ENCODE measurements around the gene OXCT1.
A peak's percentile ranks its signal among the peaks of the same experiment; 100 is the strongest.

OXCT1 gene

GRCh38 chr5:41707853-41708603, 162.2 kb downstream of the OXCT1 start:
- peak; percentile 15 for DNase-seq

- no peak for DNase-seq
Measured at GRCh38 chr5:41695920-41696582, 174.2 kb downstream of the OXCT1 start.

GRCh38 chr5:41686767-41687166, 183.5 kb downstream of the OXCT1 start:
- no peak for DNase-seq

GRCh38 chr5:41686191-41686590, 184.0 kb downstream of the OXCT1 start:
- DNase-seq, result no peak

- DNase-seq, result no peak
Measured at GRCh38 chr5:41683181-41683580, 187.0 kb downstream of the OXCT1 start.

- no peak for DNase-seq
Measured at GRCh38 chr5:41682641-41683040, 187.6 kb downstream of the OXCT1 start.

- no peak for DNase-seq
Measured at GRCh38 chr5:41681840-41682239, 188.4 kb downstream of the OXCT1 start.
